HL-60 (cell line): ENCODE measurements around the gene GPC3.

ENCODE experiments used
- DNase-seq, 2 experiments: peaks; one replicate each; pipeline ENCODE4 v3.0.0-alpha.2; 2010 to 2020; ENCODE audit warnings: low read depth in 1 of 2, low spot score in 1 of 2
- H3K27ac ChIP-seq: fragments of 250-450 bp; sonication (Bioruptor Pico); replicated peaks from 2 replicates; pipeline ENCODE4 v1.5.1; 2020; ENCODE audit warnings: mild to moderate bottlenecking, moderate library complexity
- H3K27me3 ChIP-seq: fragments of 250-450 bp; sonication (Bioruptor Pico); 2 replicates; pipeline ENCODE4 v1.5.1; 2021; ENCODE audit warnings: mild to moderate bottlenecking, moderate library complexity; ENCODE audit not compliant: insufficient read depth, poor library complexity, severe bottlenecking
- H3K4me3 ChIP-seq: replicated peaks from 2 replicates; pipeline ENCODE4 v1.5.1; 2011; ENCODE audit warnings: mild to moderate bottlenecking, control low read depth, low read length; ENCODE audit not compliant: insufficient read depth
- GABPA ChIP-seq: IDR thresholded peaks from 2 replicates; pipeline ENCODE4 v1.6.1; 2012; ENCODE audit warnings: low read depth
- POLR2AphosphoS5 ChIP-seq: IDR thresholded peaks from 2 replicates; pipeline ENCODE4 v1.6.1; 2012; ENCODE audit warnings: low read depth
- SPI1 ChIP-seq: IDR thresholded peaks from 2 replicates; pipeline ENCODE4 v1.6.1; 2012; ENCODE audit warnings: low read depth, mild to moderate bottlenecking, borderline replicate concordance
- TF ChIP-seq, protein P1 (sequence below): IDR thresholded peaks from 2 replicates; pipeline ENCODE4 v1.6.1; 2012; ENCODE audit warnings: low read depth; ENCODE audit not compliant: insufficient replicate concordance
- TF ChIP-seq, protein P2 (sequence below): IDR thresholded peaks from one replicate; pipeline ENCODE4 v1.5.1; 2011; ENCODE audit warnings: low read length, control low read depth, inconsistent platforms; ENCODE audit not compliant: insufficient read depth

The GPC3 gene

DNA sequence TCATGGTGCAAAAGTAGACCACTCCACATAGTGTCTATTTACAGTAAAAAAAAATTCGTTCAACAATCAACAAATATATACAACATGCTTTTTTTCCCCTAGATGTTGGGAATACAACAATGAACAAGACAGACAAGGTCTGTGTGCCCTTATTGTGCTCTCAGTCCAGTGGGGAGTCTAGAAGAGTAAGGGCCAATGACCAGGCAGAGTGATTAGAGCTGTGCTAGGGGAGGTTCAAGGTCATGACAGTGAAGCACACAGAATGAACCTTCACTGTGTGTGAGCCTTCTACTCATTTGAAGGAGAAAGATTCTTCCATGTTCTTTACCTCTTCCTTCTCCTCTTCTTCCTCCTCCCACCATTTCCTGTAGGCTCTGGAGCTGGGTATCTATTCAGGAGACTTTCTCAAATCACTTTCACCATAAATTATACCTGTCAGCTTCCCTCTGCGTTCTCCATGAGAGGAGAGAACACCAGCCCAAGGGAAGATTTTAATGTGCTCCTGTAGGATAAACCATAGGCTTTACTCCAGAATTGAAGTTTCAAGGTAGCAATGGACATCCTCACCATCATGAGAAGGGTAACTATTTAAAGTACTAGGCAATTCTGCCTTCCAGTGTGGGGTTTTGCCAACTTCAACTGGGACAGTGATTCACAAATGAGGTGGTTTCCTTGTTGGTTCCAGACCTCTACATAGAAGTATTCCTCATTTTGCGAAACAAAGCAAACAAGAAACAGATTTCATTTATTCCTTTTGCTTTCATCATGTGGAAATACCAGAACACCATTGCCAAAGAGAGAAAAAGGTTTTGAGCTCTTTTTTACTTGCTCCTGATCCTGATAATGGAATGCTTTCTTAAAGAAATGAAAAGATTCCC lies 323.2 kb downstream of the GPC3 start:
- H3K4me3 ChIP-seq: no peak overlapping the region

DNA sequence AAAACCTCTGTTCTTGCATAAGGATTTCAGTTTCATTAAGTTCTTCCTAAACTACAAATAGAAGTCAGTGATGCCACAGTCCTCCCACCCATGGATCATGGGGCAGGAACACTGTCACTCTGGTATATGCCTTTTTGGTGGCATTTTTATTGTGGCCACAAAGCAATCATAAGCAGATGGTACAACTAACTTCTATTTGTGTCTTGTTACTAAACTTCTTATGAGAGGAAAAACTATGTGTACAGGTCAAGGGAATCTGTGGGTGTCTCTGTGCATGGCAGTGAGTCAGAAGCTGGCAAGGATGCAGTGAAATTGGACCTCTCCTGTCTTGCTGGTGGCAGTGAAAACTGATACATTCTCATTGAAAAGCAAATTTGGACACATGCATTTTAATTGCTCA lies 325.1 kb downstream of the GPC3 start:
- no peak for TF ChIP-seq SPI1
- TF ChIP-seq, protein P1, sequence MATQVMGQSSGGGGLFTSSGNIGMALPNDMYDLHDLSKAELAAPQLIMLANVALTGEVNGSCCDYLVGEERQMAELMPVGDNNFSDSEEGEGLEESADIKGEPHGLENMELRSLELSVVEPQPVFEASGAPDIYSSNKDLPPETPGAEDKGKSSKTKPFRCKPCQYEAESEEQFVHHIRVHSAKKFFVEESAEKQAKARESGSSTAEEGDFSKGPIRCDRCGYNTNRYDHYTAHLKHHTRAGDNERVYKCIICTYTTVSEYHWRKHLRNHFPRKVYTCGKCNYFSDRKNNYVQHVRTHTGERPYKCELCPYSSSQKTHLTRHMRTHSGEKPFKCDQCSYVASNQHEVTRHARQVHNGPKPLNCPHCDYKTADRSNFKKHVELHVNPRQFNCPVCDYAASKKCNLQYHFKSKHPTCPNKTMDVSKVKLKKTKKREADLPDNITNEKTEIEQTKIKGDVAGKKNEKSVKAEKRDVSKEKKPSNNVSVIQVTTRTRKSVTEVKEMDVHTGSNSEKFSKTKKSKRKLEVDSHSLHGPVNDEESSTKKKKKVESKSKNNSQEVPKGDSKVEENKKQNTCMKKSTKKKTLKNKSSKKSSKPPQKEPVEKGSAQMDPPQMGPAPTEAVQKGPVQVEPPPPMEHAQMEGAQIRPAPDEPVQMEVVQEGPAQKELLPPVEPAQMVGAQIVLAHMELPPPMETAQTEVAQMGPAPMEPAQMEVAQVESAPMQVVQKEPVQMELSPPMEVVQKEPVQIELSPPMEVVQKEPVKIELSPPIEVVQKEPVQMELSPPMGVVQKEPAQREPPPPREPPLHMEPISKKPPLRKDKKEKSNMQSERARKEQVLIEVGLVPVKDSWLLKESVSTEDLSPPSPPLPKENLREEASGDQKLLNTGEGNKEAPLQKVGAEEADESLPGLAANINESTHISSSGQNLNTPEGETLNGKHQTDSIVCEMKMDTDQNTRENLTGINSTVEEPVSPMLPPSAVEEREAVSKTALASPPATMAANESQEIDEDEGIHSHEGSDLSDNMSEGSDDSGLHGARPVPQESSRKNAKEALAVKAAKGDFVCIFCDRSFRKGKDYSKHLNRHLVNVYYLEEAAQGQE: no peak
- no peak for TF ChIP-seq POLR2AphosphoS5
- no peak for TF ChIP-seq GABPA
- TF ChIP-seq, protein P2, sequence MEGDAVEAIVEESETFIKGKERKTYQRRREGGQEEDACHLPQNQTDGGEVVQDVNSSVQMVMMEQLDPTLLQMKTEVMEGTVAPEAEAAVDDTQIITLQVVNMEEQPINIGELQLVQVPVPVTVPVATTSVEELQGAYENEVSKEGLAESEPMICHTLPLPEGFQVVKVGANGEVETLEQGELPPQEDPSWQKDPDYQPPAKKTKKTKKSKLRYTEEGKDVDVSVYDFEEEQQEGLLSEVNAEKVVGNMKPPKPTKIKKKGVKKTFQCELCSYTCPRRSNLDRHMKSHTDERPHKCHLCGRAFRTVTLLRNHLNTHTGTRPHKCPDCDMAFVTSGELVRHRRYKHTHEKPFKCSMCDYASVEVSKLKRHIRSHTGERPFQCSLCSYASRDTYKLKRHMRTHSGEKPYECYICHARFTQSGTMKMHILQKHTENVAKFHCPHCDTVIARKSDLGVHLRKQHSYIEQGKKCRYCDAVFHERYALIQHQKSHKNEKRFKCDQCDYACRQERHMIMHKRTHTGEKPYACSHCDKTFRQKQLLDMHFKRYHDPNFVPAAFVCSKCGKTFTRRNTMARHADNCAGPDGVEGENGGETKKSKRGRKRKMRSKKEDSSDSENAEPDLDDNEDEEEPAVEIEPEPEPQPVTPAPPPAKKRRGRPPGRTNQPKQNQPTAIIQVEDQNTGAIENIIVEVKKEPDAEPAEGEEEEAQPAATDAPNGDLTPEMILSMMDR: no peak
- Histone ChIP-seq H3K4me3 (no peak overlapping the region), H3K27ac (no peak overlapping the region), H3K27me3 (no peaks in the 10 kb centered on the region)
- no peak for DNase-seq

More for the DNA sequence above, 323.2 kb downstream of the GPC3 start:
- DNase-seq: no peak
- no peaks in the 10 kb centered on the region for H3K27me3 ChIP-seq
- H3K27ac ChIP-seq: no peak overlapping the region
- TF ChIP-seq SPI1: no peak

DNA sequence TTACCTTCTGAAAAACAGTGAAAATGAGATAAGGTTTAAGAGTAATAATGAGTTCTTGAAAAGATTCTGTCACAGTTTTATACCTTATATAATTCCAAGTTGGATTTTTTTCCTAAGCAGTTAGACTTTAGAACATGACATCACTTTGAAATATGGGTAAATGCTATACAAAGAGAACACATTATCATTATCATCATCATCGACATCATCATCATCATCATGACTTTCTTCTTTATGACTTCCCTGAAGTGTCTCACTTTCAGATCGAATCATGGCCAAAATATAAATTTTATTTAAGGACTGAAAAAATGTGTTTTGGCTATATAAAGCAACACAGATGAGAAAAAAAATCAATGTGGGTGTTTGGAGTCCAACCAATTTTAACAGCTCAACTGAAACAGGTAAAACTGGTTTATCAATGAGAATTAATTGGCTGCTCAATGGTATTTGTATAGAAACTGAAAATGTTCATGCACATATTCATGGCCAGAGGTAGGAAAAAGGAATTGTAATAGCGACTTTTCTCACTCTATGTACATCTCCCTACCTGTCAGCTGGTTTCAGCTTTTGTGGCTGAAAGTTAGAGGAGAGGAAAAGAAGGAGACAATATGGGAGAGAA lies 327.0 kb downstream of the GPC3 start:
- H3K27ac ChIP-seq: no peak overlapping the region
- H3K27me3 ChIP-seq: no peaks in the 10 kb centered on the region
- no peak overlapping the region for H3K4me3 ChIP-seq
- no peak for TF ChIP-seq SPI1
- TF ChIP-seq, protein P1: no peak
- no peak for TF ChIP-seq POLR2AphosphoS5
- no peak for TF ChIP-seq GABPA
- TF ChIP-seq, protein P2: no peak
- DNase-seq: no peak
